Loucy (cell line): ENCODE results near the gene SYT1.

ENCODE experiments used
- EZH2phosphoT487 ChIP-seq: fragments of 200-600 bp; IDR thresholded peaks from 2 replicates; pipeline ENCODE4 v1.6.1; 2018; ENCODE audit warnings: antibody characterized with exemption, mild to moderate bottlenecking, moderate library complexity, borderline replicate concordance
- TF ChIP-seq, protein P1 (sequence below): fragments of 200-600 bp; sonication (generic); conservative IDR thresholded peaks from 2 replicates; pipeline ENCODE4 v1.5.1; 2014; ENCODE audit warnings: mild to moderate bottlenecking, antibody characterized with exemption, low read length

DNA sequence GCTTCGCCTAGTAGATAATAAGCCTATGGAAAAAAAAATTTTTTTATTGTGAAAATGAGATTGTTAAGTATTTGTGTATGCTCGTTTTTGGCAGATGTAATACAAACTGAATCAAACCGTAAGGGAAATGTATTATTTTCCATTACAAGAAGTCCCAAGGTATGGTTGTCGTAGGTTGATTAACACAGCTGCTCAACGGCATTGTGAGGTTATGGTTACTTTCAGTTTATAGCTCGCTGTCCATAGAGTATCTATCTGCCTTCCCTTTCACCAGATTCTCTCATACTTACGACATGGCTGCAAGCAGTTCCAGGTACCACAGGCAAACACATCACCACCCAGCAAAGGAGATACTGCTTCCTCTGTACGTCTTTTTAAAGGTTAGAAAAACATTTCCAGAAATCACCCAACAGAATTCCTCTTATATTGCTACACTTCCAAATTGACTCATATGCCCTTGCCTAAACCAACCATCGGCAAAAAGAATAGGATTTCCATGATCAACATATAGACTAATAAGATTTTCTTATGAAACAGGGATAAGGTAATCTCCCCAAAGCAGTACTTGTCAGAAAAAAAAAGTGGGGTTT is 338.6 kb downstream of the SYT1 start:
- TF ChIP-seq, protein P1, sequence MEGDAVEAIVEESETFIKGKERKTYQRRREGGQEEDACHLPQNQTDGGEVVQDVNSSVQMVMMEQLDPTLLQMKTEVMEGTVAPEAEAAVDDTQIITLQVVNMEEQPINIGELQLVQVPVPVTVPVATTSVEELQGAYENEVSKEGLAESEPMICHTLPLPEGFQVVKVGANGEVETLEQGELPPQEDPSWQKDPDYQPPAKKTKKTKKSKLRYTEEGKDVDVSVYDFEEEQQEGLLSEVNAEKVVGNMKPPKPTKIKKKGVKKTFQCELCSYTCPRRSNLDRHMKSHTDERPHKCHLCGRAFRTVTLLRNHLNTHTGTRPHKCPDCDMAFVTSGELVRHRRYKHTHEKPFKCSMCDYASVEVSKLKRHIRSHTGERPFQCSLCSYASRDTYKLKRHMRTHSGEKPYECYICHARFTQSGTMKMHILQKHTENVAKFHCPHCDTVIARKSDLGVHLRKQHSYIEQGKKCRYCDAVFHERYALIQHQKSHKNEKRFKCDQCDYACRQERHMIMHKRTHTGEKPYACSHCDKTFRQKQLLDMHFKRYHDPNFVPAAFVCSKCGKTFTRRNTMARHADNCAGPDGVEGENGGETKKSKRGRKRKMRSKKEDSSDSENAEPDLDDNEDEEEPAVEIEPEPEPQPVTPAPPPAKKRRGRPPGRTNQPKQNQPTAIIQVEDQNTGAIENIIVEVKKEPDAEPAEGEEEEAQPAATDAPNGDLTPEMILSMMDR, result no peak
- TF ChIP-seq EZH2phosphoT487, result no peak
